ENCODE data around the gene ATG101. TPM values are rescaled to one million over a fixed set of nuclear protein-coding genes. Genes with fewer than 3 reads are reported as not detected.

ATG101 gene
- total and polyA plus RNA-seq, 2 experiments from 2014 or later = 27.7 to 60.3 TPM

DNA sequence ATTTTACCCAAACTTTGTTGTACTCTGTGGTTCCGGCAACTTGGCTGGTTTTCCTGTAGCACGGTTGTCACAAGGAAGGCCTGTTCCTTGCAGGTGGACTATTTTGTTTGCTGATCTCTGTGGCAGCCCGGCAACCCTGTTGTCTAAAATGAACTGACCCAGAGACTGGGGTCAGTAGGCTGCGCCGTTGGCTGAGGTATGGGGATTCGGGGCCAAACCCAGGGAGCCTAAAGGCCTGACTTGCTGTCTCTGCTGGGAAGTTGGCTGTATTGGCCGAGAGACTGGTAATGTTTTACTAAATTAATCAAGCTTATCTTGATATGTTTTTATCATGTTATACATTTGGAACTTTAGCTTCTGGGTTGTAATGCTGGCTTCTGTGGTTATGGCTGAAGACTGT lies 23.6 kb downstream of the ATG101 start:
- Histone ChIP-seq H2AFZ (no peak overlapping the region), H3K79me2 (replicated peaks; ENCODE audit: insufficient read depth) (no peaks in the 10 kb centered on the region), H3K36me3 (ENCODE audit: insufficient read depth) (no peaks in the 10 kb centered on the region), H3K4me2 (no peak overlapping the region), H3K4me1 (ENCODE audit: insufficient read depth) (peaks cover 12% of the 10 kb centered on the region; the same call in 1 of the 2 replicates), H3K27ac (ENCODE audit: low read depth) (no peak overlapping the region), H3K27me3 (ENCODE audit: insufficient read depth) (no peaks in the 10 kb centered on the region), H4K20me1 (replicated peaks; ENCODE audit: insufficient read depth) (no peaks in the 10 kb centered on the region), H3K4me3 (no peak overlapping the region), H3F3A (replicated peaks; ENCODE audit: low read depth) (no peaks in the 10 kb centered on the region), H3K9me2 (ENCODE audit: insufficient read depth) (no peaks in the 10 kb centered on the region)
- Mint-ChIP-seq H3K4me1 (peaks cover 13% of the 10 kb centered on the region), H3K4me3 (no peak overlapping the region), H3K27me3 (ENCODE audit: insufficient read depth, low read depth, poor library complexity) (peaks cover 6% of the 10 kb centered on the region), H3K27ac (no peak overlapping the region), H3K36me3 (ENCODE audit: low read depth) (no peaks in the 10 kb centered on the region), H3K9me3 (no peaks in the 10 kb centered on the region)
- ATAC-seq (no peak), DNase-seq (ENCODE audit: low spot score) (no peak)
- TF ChIP-seq STAT1 (IDR thresholded peaks at IDR 0.05; ENCODE audit: unreplicated experiment) = no peak
- TF ChIP-seq, protein P1, sequence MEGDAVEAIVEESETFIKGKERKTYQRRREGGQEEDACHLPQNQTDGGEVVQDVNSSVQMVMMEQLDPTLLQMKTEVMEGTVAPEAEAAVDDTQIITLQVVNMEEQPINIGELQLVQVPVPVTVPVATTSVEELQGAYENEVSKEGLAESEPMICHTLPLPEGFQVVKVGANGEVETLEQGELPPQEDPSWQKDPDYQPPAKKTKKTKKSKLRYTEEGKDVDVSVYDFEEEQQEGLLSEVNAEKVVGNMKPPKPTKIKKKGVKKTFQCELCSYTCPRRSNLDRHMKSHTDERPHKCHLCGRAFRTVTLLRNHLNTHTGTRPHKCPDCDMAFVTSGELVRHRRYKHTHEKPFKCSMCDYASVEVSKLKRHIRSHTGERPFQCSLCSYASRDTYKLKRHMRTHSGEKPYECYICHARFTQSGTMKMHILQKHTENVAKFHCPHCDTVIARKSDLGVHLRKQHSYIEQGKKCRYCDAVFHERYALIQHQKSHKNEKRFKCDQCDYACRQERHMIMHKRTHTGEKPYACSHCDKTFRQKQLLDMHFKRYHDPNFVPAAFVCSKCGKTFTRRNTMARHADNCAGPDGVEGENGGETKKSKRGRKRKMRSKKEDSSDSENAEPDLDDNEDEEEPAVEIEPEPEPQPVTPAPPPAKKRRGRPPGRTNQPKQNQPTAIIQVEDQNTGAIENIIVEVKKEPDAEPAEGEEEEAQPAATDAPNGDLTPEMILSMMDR (conservative IDR thresholded peaks at IDR 0.05; ENCODE audit: low read depth in 2 of 2) = 0 out of 4 replicates have a peak, but pooled peaks of 1 of the 2 experiments have one; percentile 5

DNA sequence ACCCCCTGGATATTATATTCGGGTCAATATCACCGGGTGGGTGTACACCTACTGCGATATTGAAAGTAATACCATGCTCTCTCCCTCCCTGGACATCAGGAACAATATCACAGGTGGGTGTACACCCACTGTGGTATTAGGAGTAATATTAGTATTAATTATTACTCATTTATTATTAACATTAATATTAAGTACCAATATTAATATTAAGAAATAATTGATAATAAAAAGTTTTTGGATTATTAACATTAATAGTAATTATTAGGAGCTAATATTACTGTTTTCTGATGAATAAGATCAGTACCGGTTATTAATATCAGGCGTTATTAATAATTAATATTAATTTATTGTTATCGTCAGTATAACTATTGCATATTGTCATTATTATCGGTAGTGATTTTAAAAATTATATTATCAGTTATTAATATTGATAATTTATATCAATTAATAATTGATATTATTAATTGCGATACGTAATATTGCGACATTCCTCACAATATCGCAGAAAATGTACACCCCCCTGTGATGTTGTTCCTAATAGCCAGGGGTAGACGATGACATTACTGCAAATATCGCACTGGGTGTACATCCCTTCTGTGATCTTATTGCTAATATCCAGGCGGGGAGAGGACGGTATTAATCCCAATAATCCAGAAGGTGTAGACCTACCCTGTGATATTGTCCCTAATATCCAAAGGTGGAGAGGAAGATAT lies 26.7 kb downstream of the ATG101 start:
- H3K36me3 ChIP-seq (ENCODE audit: insufficient read depth) = no peaks in the 10 kb centered on the region
- Mint-ChIP-seq H3K4me1 (peaks cover 7% of the 10 kb centered on the region), H3K27me3 (ENCODE audit: insufficient read depth, low read depth, poor library complexity) (peaks cover 6% of the 10 kb centered on the region), H3K4me3 (no peak overlapping the region), H3K27ac (no peak overlapping the region), H3K36me3 (ENCODE audit: low read depth) (no peaks in the 10 kb centered on the region), H3K9me3 (no peaks in the 10 kb centered on the region)
- H3K4me2 ChIP-seq = no peak overlapping the region
- no peak for DNase-seq (ENCODE audit: low spot score)
- no peaks in the 10 kb centered on the region for H3K27me3 ChIP-seq (ENCODE audit: insufficient read depth)
- ATAC-seq = no peak
- no peak overlapping the region for H3K4me3 ChIP-seq
- H4K20me1 ChIP-seq (replicated peaks; ENCODE audit: insufficient read depth) = no peaks in the 10 kb centered on the region
- H3K4me1 ChIP-seq (ENCODE audit: insufficient read depth) = peaks cover 6% of the 10 kb centered on the region; the same call in 1 of the 2 replicates
- H3K27ac ChIP-seq (ENCODE audit: low read depth) = no peak overlapping the region
- H2AFZ ChIP-seq = no peak overlapping the region
- no peaks in the 10 kb centered on the region for H3K9me2 ChIP-seq (ENCODE audit: insufficient read depth)
- H3F3A ChIP-seq (replicated peaks; ENCODE audit: low read depth) = no peaks in the 10 kb centered on the region
- H3K79me2 ChIP-seq (replicated peaks; ENCODE audit: insufficient read depth) = no peaks in the 10 kb centered on the region
- no peak for TF ChIP-seq NANOG (IDR thresholded peaks at IDR 0.05; ENCODE audit: borderline replicate concordance)
- TF ChIP-seq CREB1 (CRISPR knock-in tag; IDR thresholded peaks at IDR 0.05; ENCODE audit: low read depth) = no peak
- TF ChIP-seq, protein P1 (conservative IDR thresholded peaks at IDR 0.05; ENCODE audit: low read depth in 2 of 2) = no peak
- TF ChIP-seq POLR2AphosphoS5 (IDR thresholded peaks at IDR 0.05; ENCODE audit: low read depth) = no peak
- TF ChIP-seq EZH2 (IDR thresholded peaks at IDR 0.05; ENCODE audit: low read depth, unreplicated experiment) = no peak
- TF ChIP-seq EZH2phosphoT487 (IDR thresholded peaks at IDR 0.05; ENCODE audit: unreplicated experiment) = no peak
- no peak for TF ChIP-seq JUNB (IDR thresholded peaks at IDR 0.05; ENCODE audit: unreplicated experiment)
- TF ChIP-seq STAT1 (IDR thresholded peaks at IDR 0.05; ENCODE audit: unreplicated experiment) = no peak
- TF ChIP-seq, protein P2, sequence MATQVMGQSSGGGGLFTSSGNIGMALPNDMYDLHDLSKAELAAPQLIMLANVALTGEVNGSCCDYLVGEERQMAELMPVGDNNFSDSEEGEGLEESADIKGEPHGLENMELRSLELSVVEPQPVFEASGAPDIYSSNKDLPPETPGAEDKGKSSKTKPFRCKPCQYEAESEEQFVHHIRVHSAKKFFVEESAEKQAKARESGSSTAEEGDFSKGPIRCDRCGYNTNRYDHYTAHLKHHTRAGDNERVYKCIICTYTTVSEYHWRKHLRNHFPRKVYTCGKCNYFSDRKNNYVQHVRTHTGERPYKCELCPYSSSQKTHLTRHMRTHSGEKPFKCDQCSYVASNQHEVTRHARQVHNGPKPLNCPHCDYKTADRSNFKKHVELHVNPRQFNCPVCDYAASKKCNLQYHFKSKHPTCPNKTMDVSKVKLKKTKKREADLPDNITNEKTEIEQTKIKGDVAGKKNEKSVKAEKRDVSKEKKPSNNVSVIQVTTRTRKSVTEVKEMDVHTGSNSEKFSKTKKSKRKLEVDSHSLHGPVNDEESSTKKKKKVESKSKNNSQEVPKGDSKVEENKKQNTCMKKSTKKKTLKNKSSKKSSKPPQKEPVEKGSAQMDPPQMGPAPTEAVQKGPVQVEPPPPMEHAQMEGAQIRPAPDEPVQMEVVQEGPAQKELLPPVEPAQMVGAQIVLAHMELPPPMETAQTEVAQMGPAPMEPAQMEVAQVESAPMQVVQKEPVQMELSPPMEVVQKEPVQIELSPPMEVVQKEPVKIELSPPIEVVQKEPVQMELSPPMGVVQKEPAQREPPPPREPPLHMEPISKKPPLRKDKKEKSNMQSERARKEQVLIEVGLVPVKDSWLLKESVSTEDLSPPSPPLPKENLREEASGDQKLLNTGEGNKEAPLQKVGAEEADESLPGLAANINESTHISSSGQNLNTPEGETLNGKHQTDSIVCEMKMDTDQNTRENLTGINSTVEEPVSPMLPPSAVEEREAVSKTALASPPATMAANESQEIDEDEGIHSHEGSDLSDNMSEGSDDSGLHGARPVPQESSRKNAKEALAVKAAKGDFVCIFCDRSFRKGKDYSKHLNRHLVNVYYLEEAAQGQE (IDR thresholded peaks at IDR 0.05; ENCODE audit: unreplicated experiment) = no peak
- no peak for TF ChIP-seq ZNF331 (CRISPR knock-in tag; IDR thresholded peaks at IDR 0.05; ENCODE audit: low read depth)
- TF ChIP-seq ZNF114 (CRISPR knock-in tag; IDR thresholded peaks at IDR 0.05) = no peak
